Dermis microvascular lymphatic vessel endothelial cell (primary cell): ENCODE measurements around the gene BBS7. TPM values are rescaled to one million over a fixed set of nuclear protein-coding genes. Genes with fewer than 3 reads are reported as not detected.

Experiments used
- DNase-seq, 2 donors: peaks; one replicate each; pipeline versions ENCODE4 v3.0.0 to v3.0.0-alpha.2; 2010; ENCODE audit warnings: low read depth in 2 of 2
- total RNA-seq: library from RNA; depleted of rRNA; stranded (reverse); fragments of >200 nt; gene quantifications from 2 replicates; pipeline ENCODE4 v1.2.1, GENCODE V29; 2014

The BBS7 gene
- total RNA-seq, 1 donor from 2014 or later, result 11.7 TPM

- no peak for DNase-seq
Observed at GRCh38 chr4:121829511-121829910, 40.8 kb downstream of the BBS7 start.

- DNase-seq, result peak in 1 of 2 donors; percentile 2
Observed at GRCh38 chr4:121827853-121828252, 42.4 kb downstream of the BBS7 start.

GRCh38 chr4:121824950-121825349, 45.3 kb downstream of the BBS7 start:
- no peak for DNase-seq

GRCh38 chr4:121824171-121824527, 46.1 kb downstream of the BBS7 start:
- no peak for DNase-seq

- peak; percentile 92 to 96 for DNase-seq
Observed at GRCh38 chr4:121823505-121824170, 46.6 kb downstream of the BBS7 start, which contains the start of gene CCNA2. Gene CCNA2 (minus strand): TSS chr4:121823883. CDS start chr4:121823628, 255 bp downstream.

- DNase-seq, result peak; percentile 27 to 49
Observed at GRCh38 chr4:121822796-121823504, 47.3 kb downstream of the BBS7 start.

GRCh38 chr4:121822047-121822446, 48.2 kb downstream of the BBS7 start:
- no peak for DNase-seq

- DNase-seq, result peak in 1 of 2 donors; percentile 3
Observed at GRCh38 chr4:121819216-121819965, 50.9 kb downstream of the BBS7 start.

GRCh38 chr4:121818215-121818614, 52.1 kb downstream of the BBS7 start:
- DNase-seq, result no peak

- no peak for DNase-seq
Observed at GRCh38 chr4:121817701-121818100, 52.6 kb downstream of the BBS7 start.

GRCh38 chr4:121817006-121817405, 53.3 kb downstream of the BBS7 start:
- no peak for DNase-seq

- DNase-seq, result no peak
Observed at GRCh38 chr4:121814756-121815155, 55.5 kb downstream of the BBS7 start.

- DNase-seq, result no peak
Observed at GRCh38 chr4:121811122-121811521, 59.2 kb downstream of the BBS7 start.

GRCh38 chr4:121806411-121806810, 63.9 kb downstream of the BBS7 start:
- DNase-seq, result no peak

- no peak for DNase-seq
Observed at GRCh38 chr4:121801715-121802075, 68.6 kb downstream of the BBS7 start.

- DNase-seq, result peak; percentile 90 to 93
Observed at GRCh38 chr4:121800961-121801714, 69.1 kb downstream of the BBS7 start, which contains the start of gene EXOSC9. Gene EXOSC9 (plus strand): TSS chr4:121801323. CDS start chr4:121801425, 102 bp downstream.

GRCh38 chr4:121800638-121800960, 69.7 kb downstream of the BBS7 start:
- DNase-seq, result no peak

GRCh38 chr4:121799867-121800501, 70.3 kb downstream of the BBS7 start:
- no peak for DNase-seq

GRCh38 chr4:121799208-121799823, 71.0 kb downstream of the BBS7 start:
- no peak for DNase-seq

- DNase-seq, result peak in 1 of 2 donors; percentile 9
Observed at GRCh38 chr4:121796283-121796682, 74.0 kb downstream of the BBS7 start.
